Activated naive CD4-positive, alpha-beta T cell treated with anti-CD3 and anti-CD28 coated beads for 36 hours (primary cell): Measurements from ENCODE around the gene ACP6. TPM values are rescaled to one million over a fixed set of nuclear protein-coding genes. Genes with fewer than 3 reads are reported as not detected.

Experiments used
- CTCF ChIA-PET: fragments of 350-600 bp; sonication (Branson Sonifier 250); formaldehyde crosslinking; loops from one replicate; lab custom pipeline; 2021; ENCODE audit warnings: antibody characterized with exemption; lab: Charles Lee
- DNase-seq: peaks from one replicate; pipeline ENCODE4 v3.0.0-alpha.2; 2020
- H3K27ac Mint-ChIP-seq: one replicate; pipeline ENCODE4 v1.8.0; 2021; ENCODE audit warnings: mild to moderate bottlenecking, mixed read lengths
- H3K27me3 Mint-ChIP-seq: one replicate; pipeline ENCODE4 v1.8.0; 2021; ENCODE audit warnings: low read depth, mixed read lengths
- H3K36me3 Mint-ChIP-seq: one replicate; pipeline ENCODE4 v1.8.0; 2021; ENCODE audit warnings: low read depth, mixed read lengths
- H3K4me1 Mint-ChIP-seq: one replicate; pipeline ENCODE4 v1.8.0; 2021; ENCODE audit warnings: low read depth, mixed read lengths
- H3K4me3 Mint-ChIP-seq: one replicate; pipeline ENCODE4 v1.8.0; 2021; ENCODE audit warnings: mild to moderate bottlenecking, moderate library complexity, mixed read lengths
- H3K9me3 Mint-ChIP-seq: one replicate; pipeline ENCODE4 v1.8.0; 2021; ENCODE audit warnings: mixed read lengths
- intact Hi-C: fragments of 100-400 bp; cut with micrococcal nuclease; formaldehyde crosslinking; loops from one replicate; pipeline ENCODE4 v1.15.1; 2023
- total RNA-seq, 2 experiments: library from RNA; stranded (reverse); gene quantifications; one replicate each; pipeline ENCODE4 v1.2.3, GENCODE V29; 2021

ACP6 gene
- total RNA-seq, 2 experiments from 2014 or later: 14.4 to 16.3 TPM

DNA sequence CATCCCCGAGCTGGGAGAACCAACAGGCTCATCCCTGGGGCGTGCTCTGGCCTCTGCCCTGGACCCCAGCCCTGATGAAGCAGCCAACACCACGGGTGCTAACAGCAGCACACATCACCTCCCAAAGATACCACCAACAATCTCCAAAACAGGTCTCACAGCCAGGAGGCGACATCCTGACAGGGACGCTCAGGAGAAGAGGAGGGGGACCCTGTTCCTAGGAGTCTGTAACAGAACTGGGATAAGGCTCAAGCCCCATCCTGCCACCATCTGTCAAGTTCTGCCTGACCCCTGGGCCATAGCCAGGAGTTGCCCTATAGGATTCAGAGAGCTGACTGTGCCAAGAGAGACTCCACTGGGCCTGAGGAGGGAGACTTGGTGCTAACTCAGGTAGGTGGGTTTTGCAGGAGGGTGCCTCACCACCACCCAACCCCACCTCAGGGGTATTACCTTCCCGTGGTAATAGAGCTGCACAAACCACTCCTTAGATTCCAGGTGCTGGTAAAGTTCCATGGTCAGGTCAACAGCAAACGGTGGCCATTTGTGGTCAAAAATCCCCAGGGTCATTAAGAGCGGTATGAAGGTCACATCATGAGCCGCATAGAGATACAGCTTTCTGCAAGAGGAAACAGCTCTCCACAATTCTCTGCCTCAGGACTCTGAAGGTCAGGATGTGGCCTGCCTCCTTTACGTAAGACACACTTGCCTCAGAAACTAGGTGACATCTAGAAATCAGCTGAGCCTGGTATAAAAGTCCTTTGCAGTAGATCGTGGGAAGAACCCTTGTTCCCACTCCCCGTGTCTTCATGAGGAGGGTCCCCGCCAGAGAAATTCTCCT, 22.3 kb downstream of the ACP6 start:
- H3K4me1 Mint-ChIP-seq: peaks cover 39% of the 10 kb centered on the region
- H3K27me3 Mint-ChIP-seq: no peaks in the 10 kb centered on the region
- CTCF ChIA-PET: interaction anchor here (0.9 to 1.9 kb wide), 5 partner anchors 9 to 148 kb away, joined by 3 to 5 read pairs (median 3); no protein-coding TSS in a partner anchor
- intact Hi-C loops: no loop called here
- peaks cover 10% of the 10 kb centered on the region for H3K36me3 Mint-ChIP-seq
- peak; percentile 51 for DNase-seq
- H3K4me3 Mint-ChIP-seq: no peak overlapping the region
- no peaks in the 10 kb centered on the region for H3K9me3 Mint-ChIP-seq
- no peak overlapping the region for H3K27ac Mint-ChIP-seq

DNA sequence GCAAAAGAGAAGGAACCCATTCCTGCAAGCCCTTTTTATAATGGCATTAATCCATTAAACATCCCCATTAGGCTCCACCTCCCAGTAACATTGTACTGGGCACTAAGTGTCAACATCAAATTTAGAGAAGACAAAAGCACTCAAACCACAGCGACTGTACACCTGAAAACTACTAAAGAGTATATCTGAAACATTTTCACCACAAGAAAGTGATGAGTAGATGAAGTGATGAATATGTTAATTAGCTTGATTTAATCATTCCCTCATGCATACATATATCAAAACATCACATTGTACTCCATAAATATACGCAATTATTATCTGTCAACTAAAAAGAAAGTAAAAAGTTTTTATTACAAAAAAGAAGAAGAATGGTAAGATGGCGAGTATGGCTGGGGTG, 26.4 kb downstream of the ACP6 start:
- no peaks in the 10 kb centered on the region for H3K9me3 Mint-ChIP-seq
- CTCF ChIA-PET: interaction anchor here (1.3 to 1.8 kb wide), 3 partner anchors 21 to 370 kb away, joined by 3 to 6 read pairs (median 3); no protein-coding TSS in a partner anchor
- H3K36me3 Mint-ChIP-seq: peaks cover 6% of the 10 kb centered on the region
- H3K4me1 Mint-ChIP-seq: peaks cover 44% of the 10 kb centered on the region
- no peak overlapping the region for H3K27ac Mint-ChIP-seq
- DNase-seq: no peak
- no peak overlapping the region for H3K4me3 Mint-ChIP-seq
- intact Hi-C loops: loop anchor here (5.0 kb wide), 3 partner anchors 42 to 372 kb away; no protein-coding TSS in a partner anchor
- no peaks in the 10 kb centered on the region for H3K27me3 Mint-ChIP-seq

- Mint-ChIP-seq H3K4me1 (peaks cover 24% of the 10 kb centered on the region), H3K27me3 (no peaks in the 10 kb centered on the region), H3K36me3 (peaks cover 6% of the 10 kb centered on the region), H3K27ac (no peak overlapping the region), H3K9me3 (no peaks in the 10 kb centered on the region), H3K4me3 (no peak overlapping the region)
- CTCF ChIA-PET: interaction anchor here (0.6 to 4.9 kb wide), 19 partner anchors 9 to 249 kb away, joined by 3 to 34 read pairs (median 4); partner anchors contain the start of gene ACP6
- peak; percentile 70 for DNase-seq
- intact Hi-C loops: loop anchor here (1.0 to 5.0 kb wide), 6 partner anchors 40 to 370 kb away; no protein-coding TSS in a partner anchor
Observed at GRCh38 chr1:147641695-147642592, 28.4 kb downstream of the ACP6 start.

DNA sequence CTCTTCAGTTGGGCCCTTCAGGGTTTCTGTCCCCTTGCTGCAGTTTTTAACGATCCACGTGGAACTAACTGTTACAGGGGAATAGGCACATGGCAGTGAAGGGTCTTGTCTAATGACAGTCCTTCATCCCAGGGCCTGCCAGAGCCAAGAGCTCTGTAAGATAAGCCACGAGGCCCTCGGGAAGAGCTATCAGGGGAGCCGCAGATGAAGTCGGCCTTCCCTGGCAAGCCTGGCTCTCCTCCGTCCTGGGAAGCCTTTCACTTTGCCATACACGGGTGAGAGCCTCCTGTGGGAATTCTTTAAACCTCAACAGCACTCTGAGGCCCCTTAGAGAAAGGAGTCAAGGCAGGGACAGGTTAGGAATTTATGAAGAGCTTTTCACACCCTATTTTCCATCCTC, 29.0 kb downstream of the ACP6 start:
- CTCF ChIA-PET: interaction anchor here (0.6 to 4.9 kb wide), 21 partner anchors 9 to 250 kb away, joined by 3 to 34 read pairs (median 3); partner anchors contain the start of gene ACP6
- intact Hi-C loops: loop anchor here (1.0 to 5.0 kb wide), 6 partner anchors 39 to 369 kb away; no protein-coding TSS in a partner anchor
- peaks cover 6% of the 10 kb centered on the region for H3K36me3 Mint-ChIP-seq
- DNase-seq: no peak
- H3K9me3 Mint-ChIP-seq: no peaks in the 10 kb centered on the region
- H3K4me3 Mint-ChIP-seq: no peak overlapping the region
- H3K4me1 Mint-ChIP-seq: peaks cover 18% of the 10 kb centered on the region
- H3K27me3 Mint-ChIP-seq: no peaks in the 10 kb centered on the region
- H3K27ac Mint-ChIP-seq: no peak overlapping the region

DNA sequence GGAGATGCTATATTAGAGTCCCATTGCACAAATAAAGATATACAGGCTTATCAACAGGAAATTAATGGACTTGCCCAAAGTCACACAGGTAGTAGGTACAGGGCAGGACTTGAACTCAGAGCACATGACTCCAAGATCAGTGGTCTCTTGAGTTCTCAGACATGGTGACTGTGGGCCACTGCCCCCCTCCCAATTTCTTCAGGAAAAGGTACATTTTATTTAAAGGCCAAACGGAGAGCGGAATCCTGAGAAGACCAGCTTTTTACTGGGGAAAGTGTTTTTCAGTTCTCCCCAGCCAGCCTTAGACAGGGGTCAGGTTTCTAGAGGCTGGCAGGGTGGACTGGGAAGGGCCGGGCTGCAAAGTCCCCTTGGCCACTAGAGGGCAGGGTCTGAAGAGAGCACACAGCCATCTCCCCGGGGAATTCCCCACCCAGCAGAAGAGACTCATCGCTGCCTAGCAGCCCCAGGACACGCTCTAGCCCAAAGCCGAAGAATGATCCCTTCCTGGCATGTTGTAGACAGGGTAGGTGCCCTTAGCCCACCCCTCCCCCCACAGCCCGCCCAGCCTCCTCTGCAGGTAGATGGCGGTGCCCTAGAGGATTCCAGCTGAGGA, 29.7 kb downstream of the ACP6 start:
- DNase-seq: peak; percentile 89
- Mint-ChIP-seq H3K27me3 (no peaks in the 10 kb centered on the region), H3K4me3 (no peak overlapping the region), H3K4me1 (peaks cover 11% of the 10 kb centered on the region), H3K27ac (no peak overlapping the region), H3K9me3 (no peaks in the 10 kb centered on the region), H3K36me3 (peaks cover 6% of the 10 kb centered on the region)
- intact Hi-C loops: loop anchor here (1.0 to 5.0 kb wide), 6 partner anchors 38 to 368 kb away; no protein-coding TSS in a partner anchor
- CTCF ChIA-PET: interaction anchor here (0.6 to 4.9 kb wide), 20 partner anchors 10 to 251 kb away, joined by 3 to 34 read pairs (median 4); partner anchors contain the start of gene ACP6

- intact Hi-C loops: no loop called here
Observed at GRCh38 chr1:147636314-147636713, 34.0 kb downstream of the ACP6 start.

GRCh38 chr1:147635342-147635741, 35.0 kb downstream of the ACP6 start:
- no peak for DNase-seq
- H3K4me3 Mint-ChIP-seq: no peak overlapping the region
- CTCF ChIA-PET: interaction anchor here (0.6 to 1.5 kb wide), 3 partner anchors 10 to 139 kb away, joined by 3 to 4 read pairs (median 3); no protein-coding TSS in a partner anchor
- no peaks in the 10 kb centered on the region for H3K9me3 Mint-ChIP-seq
- intact Hi-C loops: no loop called here
- H3K4me1 Mint-ChIP-seq: no peaks in the 10 kb centered on the region
- H3K27me3 Mint-ChIP-seq: no peaks in the 10 kb centered on the region
- H3K36me3 Mint-ChIP-seq: no peaks in the 10 kb centered on the region
- no peak overlapping the region for H3K27ac Mint-ChIP-seq

More at GRCh38 chr1:147636314-147636713, 34.0 kb downstream of the ACP6 start:
- H3K9me3 Mint-ChIP-seq: no peaks in the 10 kb centered on the region
- DNase-seq: no peak
- no peak overlapping the region for H3K27ac Mint-ChIP-seq
- H3K4me1 Mint-ChIP-seq: peaks cover 3% of the 10 kb centered on the region
- no peak overlapping the region for H3K4me3 Mint-ChIP-seq
- CTCF ChIA-PET: interaction anchor here (0.7 to 1.6 kb wide), 2 partner anchors 9 to 254 kb away, joined by 4 to 7 read pairs; no protein-coding TSS in a partner anchor
- no peaks in the 10 kb centered on the region for H3K36me3 Mint-ChIP-seq
- H3K27me3 Mint-ChIP-seq: no peaks in the 10 kb centered on the region

GRCh38 chr1:147634645-147635044, 35.7 kb downstream of the ACP6 start:
- CTCF ChIA-PET: interaction anchor here (0.6 to 1.5 kb wide), 3 partner anchors 11 to 138 kb away, joined by 3 to 4 read pairs (median 3); no protein-coding TSS in a partner anchor
- intact Hi-C loops: no loop called here
- Mint-ChIP-seq H3K36me3 (no peaks in the 10 kb centered on the region), H3K9me3 (no peaks in the 10 kb centered on the region), H3K27me3 (no peaks in the 10 kb centered on the region), H3K4me1 (no peaks in the 10 kb centered on the region), H3K27ac (no peak overlapping the region), H3K4me3 (no peak overlapping the region)
- no peak for DNase-seq

GRCh38 chr1:147633759-147634158, 36.6 kb downstream of the ACP6 start:
- Mint-ChIP-seq H3K36me3 (no peaks in the 10 kb centered on the region), H3K4me3 (no peak overlapping the region), H3K27ac (no peak overlapping the region), H3K27me3 (no peaks in the 10 kb centered on the region), H3K4me1 (peaks cover 5% of the 10 kb centered on the region), H3K9me3 (no peaks in the 10 kb centered on the region)
- CTCF ChIA-PET: interaction anchor here (1.5 to 9.8 kb wide), 2 partner anchors 116 to 137 kb away, joined by 4 to 75 read pairs; no protein-coding TSS in a partner anchor
- intact Hi-C loops: no loop called here
- DNase-seq: no peak

GRCh38 chr1:147631839-147632238, 38.5 kb downstream of the ACP6 start:
- DNase-seq: no peak
- Mint-ChIP-seq H3K27me3 (no peaks in the 10 kb centered on the region), H3K9me3 (no peaks in the 10 kb centered on the region), H3K4me1 (peaks cover 15% of the 10 kb centered on the region), H3K36me3 (no peaks in the 10 kb centered on the region), H3K4me3 (no peak overlapping the region), H3K27ac (no peak overlapping the region)
- CTCF ChIA-PET: interaction anchor here (1.0 to 9.8 kb wide), 2 partner anchors 17 to 115 kb away, joined by 3 to 75 read pairs; no protein-coding TSS in a partner anchor
- intact Hi-C loops: no loop called here

DNA sequence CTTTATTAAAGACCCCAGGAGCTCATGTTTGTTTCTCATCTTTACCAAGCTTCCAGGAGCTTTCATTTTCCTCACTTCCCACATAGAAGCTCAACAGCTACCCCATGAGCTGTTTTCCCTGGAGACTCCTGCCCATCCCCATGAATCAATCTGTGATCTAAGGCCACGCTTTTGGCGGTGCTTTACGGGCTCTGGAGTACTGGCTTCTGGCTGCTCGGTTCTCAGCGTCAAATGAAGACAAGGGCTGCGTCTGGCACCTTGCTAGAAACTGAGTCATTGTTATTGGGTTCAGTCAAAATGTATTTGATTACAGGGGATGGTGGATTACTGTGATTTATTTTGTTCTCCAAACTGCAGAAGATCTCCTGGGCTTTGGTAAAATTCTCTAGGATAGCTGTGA, 39.9 kb downstream of the ACP6 start:
- Mint-ChIP-seq H3K4me3 (no peak overlapping the region), H3K27me3 (no peaks in the 10 kb centered on the region), H3K9me3 (no peaks in the 10 kb centered on the region), H3K27ac (no peak overlapping the region), H3K4me1 (peaks cover 25% of the 10 kb centered on the region), H3K36me3 (no peaks in the 10 kb centered on the region)
- CTCF ChIA-PET: interaction anchor here (0.6 to 9.8 kb wide), 10 partner anchors 10 to 113 kb away, joined by 3 to 75 read pairs (median 4); partner anchors contain the start of gene BCL9
- intact Hi-C loops: no loop called here
- no peak for DNase-seq
